Glutamatergic neuron (in vitro differentiated cells): Measurements from ENCODE around the gene CROCC2. TPM values are rescaled to one million over a fixed set of nuclear protein-coding genes. Genes with fewer than 3 reads are reported as not detected.

Experiments
- DNase-seq: peaks from one replicate; pipeline ENCODE4 v3.0.0; 2022
- H3K27ac Mint-ChIP-seq: one replicate; pipeline ENCODE4 v1.8.0; 2020; ENCODE audit warnings: mild to moderate bottlenecking, mixed read lengths, inconsistent platforms; ENCODE audit not compliant: unreplicated experiment
- H3K27me3 Mint-ChIP-seq: one replicate; pipeline ENCODE4 v1.8.0; 2020; ENCODE audit warnings: mild to moderate bottlenecking, moderate library complexity, mixed read lengths, inconsistent platforms; ENCODE audit not compliant: unreplicated experiment
- H3K36me3 Mint-ChIP-seq: one replicate; pipeline ENCODE4 v1.8.0; 2020; ENCODE audit warnings: mild to moderate bottlenecking, mixed read lengths, inconsistent platforms; ENCODE audit not compliant: unreplicated experiment
- H3K4me1 Mint-ChIP-seq: one replicate; pipeline ENCODE4 v1.8.0; 2020; ENCODE audit warnings: mild to moderate bottlenecking, low read depth, mixed read lengths, inconsistent platforms; ENCODE audit not compliant: unreplicated experiment
- H3K4me3 Mint-ChIP-seq: one replicate; pipeline ENCODE4 v1.8.0; 2020; ENCODE audit warnings: mild to moderate bottlenecking, mixed read lengths, inconsistent platforms; ENCODE audit not compliant: unreplicated experiment
- H3K9me3 Mint-ChIP-seq: one replicate; pipeline ENCODE4 v1.8.0; 2020; ENCODE audit warnings: mild to moderate bottlenecking, moderate library complexity, mixed read lengths, inconsistent platforms; ENCODE audit not compliant: unreplicated experiment
- total RNA-seq: library from RNA; stranded (reverse); fragmentation: NEBNext Ultra II Directional; extraction: Animal tissue kit (Norgen Biotek cat#: 25700); gene quantifications from one replicate; pipeline ENCODE4 v1.2.1, GENCODE V29; 2021; ENCODE audit not compliant: unreplicated experiment
- TF ChIP-seq, protein P1 (sequence below): fragments of 200-600 bp; sonication (generic); IDR thresholded peaks from one replicate; pipeline ENCODE4 v1.5.0; 2021; ENCODE audit not compliant: partially characterized antibody, unreplicated experiment

Gene CROCC2
- total RNA-seq, 1 donor from 2014 or later: not detected

DNA sequence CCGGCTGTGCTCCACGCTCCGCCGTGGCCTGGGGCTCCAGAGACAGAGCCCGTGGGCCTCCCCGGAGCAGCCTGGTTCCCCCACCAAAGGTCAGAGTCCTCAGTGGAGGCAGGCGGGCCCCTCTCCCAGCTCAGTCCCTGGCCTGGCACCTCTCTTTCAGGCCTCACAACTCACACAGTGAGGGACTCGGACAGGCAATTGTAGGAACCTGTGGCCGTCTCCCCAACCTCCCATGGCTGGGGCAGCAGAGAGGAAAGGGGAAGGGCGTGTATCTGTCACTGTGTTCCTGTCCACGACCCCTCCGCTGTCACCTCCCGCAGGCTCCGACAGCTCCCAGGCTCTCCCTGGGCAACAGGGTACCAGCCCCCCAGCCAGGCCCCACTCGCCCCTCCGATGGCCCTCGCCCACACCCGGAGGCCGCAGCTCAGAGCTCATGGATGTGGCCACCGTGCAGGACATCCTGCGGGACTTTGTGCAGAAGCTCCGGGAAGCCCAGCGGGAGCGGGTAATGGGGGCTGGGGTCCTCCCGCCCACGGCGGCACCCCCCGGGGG, 59.8 kb downstream of the CROCC2 start:
- Mint-ChIP-seq H3K36me3 (no peaks in the 10 kb centered on the region), H3K9me3 (peaks cover 6% of the 10 kb centered on the region), H3K27ac (no peak overlapping the region), H3K4me3 (no peak overlapping the region), H3K27me3 (peaks cover 1% of the 10 kb centered on the region), H3K4me1 (peaks cover 2% of the 10 kb centered on the region)
- TF ChIP-seq, protein P1, sequence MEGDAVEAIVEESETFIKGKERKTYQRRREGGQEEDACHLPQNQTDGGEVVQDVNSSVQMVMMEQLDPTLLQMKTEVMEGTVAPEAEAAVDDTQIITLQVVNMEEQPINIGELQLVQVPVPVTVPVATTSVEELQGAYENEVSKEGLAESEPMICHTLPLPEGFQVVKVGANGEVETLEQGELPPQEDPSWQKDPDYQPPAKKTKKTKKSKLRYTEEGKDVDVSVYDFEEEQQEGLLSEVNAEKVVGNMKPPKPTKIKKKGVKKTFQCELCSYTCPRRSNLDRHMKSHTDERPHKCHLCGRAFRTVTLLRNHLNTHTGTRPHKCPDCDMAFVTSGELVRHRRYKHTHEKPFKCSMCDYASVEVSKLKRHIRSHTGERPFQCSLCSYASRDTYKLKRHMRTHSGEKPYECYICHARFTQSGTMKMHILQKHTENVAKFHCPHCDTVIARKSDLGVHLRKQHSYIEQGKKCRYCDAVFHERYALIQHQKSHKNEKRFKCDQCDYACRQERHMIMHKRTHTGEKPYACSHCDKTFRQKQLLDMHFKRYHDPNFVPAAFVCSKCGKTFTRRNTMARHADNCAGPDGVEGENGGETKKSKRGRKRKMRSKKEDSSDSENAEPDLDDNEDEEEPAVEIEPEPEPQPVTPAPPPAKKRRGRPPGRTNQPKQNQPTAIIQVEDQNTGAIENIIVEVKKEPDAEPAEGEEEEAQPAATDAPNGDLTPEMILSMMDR: no peak
- DNase-seq: no peak

DNA sequence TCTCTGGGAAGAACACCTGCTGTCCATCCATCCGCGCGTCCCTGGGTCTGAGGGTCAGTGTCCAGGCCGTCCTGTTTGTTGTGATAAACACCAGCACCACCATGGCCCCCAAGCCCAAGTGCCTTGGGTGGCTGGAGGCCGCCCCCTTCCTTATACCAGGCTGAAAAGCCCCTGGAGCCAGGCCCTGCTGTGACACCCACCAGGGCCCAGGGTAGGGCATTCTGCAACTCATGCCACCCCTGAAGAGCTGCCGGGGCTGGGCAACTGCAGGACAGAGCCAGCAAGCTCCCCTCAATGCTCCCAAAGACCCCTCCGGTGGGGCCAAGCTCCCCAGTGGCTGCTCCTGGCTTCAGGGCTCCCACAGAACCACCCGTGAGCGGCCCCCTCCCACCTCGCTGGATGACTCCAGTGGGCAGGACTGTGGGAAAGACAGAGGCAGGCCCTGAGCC, 60.3 kb downstream of the CROCC2 start:
- Mint-ChIP-seq H3K27me3 (peaks cover 1% of the 10 kb centered on the region), H3K9me3 (peaks cover 6% of the 10 kb centered on the region), H3K36me3 (no peaks in the 10 kb centered on the region), H3K4me3 (no peak overlapping the region), H3K27ac (no peak overlapping the region), H3K4me1 (peaks cover 2% of the 10 kb centered on the region)
- TF ChIP-seq, protein P1: no peak
- no peak for DNase-seq

DNA sequence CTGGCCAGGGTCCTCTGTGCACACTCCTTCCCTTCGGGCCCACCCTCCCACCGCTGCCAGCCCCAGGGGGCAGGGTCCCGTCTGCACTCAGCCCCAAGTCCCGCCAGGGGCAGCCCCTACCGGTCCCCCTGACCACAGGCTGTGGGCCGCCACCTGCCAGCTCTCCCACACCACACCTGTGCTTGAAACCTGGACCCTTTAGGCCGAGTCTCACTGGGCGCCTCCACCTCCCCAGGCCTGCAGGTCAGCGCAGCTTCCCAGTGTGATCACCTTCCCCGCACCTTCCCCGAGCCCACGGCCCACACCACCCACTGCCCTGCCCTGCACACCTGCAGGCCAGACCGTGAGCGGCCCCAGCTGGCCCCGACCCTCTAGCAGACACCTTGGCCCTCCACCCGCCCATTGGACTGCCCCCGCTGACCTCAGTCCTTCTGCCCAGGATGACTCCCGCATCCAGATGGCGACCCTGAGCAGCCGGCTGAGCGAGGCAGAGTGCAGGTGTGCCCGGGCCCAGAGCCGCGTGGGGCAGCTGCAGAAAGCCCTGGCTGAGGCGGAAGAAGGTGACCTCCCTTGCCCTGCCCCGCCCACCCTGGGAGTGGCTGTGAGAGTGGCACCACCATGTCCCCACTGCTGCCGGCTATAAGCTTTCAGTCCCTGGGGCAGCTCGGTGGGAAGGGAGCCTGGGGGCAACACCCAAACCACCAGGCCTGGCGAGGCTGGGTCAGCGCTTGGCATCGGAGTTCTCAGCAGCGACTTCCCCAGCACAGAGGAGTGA, 61.0 kb downstream of the CROCC2 start:
- TF ChIP-seq, protein P1: no peak
- DNase-seq: no peak
- H3K4me1 Mint-ChIP-seq: peaks cover 2% of the 10 kb centered on the region
- no peak overlapping the region for H3K27ac Mint-ChIP-seq
- no peaks in the 10 kb centered on the region for H3K36me3 Mint-ChIP-seq
- peaks cover 6% of the 10 kb centered on the region for H3K9me3 Mint-ChIP-seq
- H3K4me3 Mint-ChIP-seq: no peak overlapping the region
- H3K27me3 Mint-ChIP-seq: peaks cover 4% of the 10 kb centered on the region

DNA sequence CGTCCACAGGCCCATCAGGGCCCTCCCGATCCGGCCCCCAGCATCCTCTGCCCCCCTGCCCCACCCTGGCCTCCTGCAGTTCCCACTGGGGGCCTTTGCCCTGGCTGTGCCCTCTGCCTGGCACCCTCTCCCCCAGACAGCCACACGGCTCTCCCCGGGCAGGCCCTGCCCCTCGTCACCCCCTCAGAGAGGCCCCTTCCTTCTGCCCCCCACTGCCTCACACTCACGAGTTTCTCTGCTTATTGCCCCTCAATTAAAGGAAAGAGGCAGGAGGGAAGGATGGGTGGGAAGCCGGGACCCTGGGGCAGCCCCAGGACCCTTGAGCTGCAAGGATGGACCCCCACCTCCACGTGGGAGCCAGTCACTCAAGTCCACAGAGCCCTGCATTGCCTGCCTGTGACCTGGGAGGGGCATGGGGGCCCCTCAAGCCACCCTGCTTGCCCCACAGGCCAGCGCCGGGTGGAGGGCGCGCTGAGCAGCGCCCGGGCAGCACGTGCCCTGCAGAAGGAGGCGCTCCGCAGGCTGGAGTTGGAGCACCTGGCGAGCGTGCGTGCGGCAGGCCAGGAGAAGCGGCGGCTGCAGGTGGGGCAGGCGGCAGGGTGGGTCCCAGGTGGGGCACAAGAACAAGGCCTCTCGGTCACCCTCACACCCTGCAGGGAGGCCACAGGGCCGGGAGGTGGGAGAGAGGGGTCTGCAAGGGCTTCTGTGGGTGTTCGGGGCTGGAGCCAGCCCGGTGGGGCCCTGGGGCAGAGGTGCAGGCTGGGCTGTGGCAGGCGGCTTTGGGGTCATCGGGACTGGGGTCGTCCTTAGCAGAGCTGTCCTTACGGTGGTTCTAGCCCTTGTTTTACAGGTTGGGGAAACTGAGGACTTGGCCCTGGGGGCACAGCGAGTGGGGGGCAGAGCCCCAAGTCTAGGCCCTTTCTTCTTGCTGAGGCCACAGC, 61.8 kb downstream of the CROCC2 start:
- H3K36me3 Mint-ChIP-seq: no peaks in the 10 kb centered on the region
- no peak overlapping the region for H3K4me3 Mint-ChIP-seq
- H3K4me1 Mint-ChIP-seq: no peaks in the 10 kb centered on the region
- H3K9me3 Mint-ChIP-seq: peaks cover 6% of the 10 kb centered on the region
- no peak overlapping the region for H3K27ac Mint-ChIP-seq
- H3K27me3 Mint-ChIP-seq: peaks cover 2% of the 10 kb centered on the region
- DNase-seq: no peak
- TF ChIP-seq, protein P1: no peak
